ENCODE measurements around the gene OR52D1. TPM values are rescaled to one million over a fixed set of nuclear protein-coding genes. Genes with fewer than 3 reads are reported as not detected.

Gene OR52D1
- total RNA-seq (2021; fragmentation: NEBNext Ultra II Directional; extraction: Animal tissue kit (Norgen Biotek cat#: 25700)) = not detected in 2 replicates
- polyA plus RNA-seq (2011; rRNA removed) = not detected in 2 replicates
- polyA plus RNA-seq (2011; cell fraction: cytosol; rRNA removed) = not detected
- polyA plus RNA-seq (2011; cell fraction: nucleus; rRNA removed) = not detected
- polyA plus RNA-seq (2012, experiment 1 of 2) = not detected in 4 replicates
- polyA plus RNA-seq (2012, experiment 2 of 2) = not detected
- not detected for polyA plus RNA-seq (2013, experiment 1 of 2)
- not detected for polyA plus RNA-seq (2013, experiment 2 of 2)
- not detected in 2 replicates for polyA minus RNA-seq (2011; rRNA and poly(A)+ RNA removed)
- not detected for polyA minus RNA-seq (2011; cell fraction: cytosol; rRNA and poly(A)+ RNA removed)
- polyA minus RNA-seq (2011; cell fraction: nucleus; rRNA and poly(A)+ RNA removed) = not detected
- long read RNA-seq, experiment 1 = 0 reads
- long read RNA-seq, experiment 2 = 0 reads

DNA sequence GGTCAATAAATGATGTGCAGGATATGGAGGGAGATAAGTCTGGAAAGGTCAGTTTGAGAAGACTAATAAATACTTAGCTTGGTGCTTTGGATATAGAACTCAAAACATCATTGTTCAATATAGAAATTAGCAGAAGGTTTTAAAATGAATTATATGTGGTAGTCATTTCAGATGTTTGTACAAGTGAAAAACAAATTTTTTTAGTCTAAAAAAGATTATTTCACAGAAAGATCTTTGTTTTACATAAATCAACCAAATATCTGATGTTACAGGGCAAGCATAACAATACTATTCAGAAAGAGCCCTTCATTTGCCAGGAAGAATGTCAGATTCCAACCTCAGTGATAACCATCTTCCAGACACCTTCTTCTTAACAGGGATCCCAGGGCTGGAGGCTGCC lies at the start of gene OR52D1:
TSS of gene OR52D1 (plus strand) at position 301 of the 400 bp plus-strand sequence. CDS start at position 323, 22 bp downstream.
- H2BK120ac ChIP-seq (replicated peaks; ENCODE audit: low read depth, low read length) = no peak within 1 kb of the TSS
- POLR2A ChIA-PET (ENCODE audit: partially characterized antibody) = no interaction called here
- H3K23ac ChIP-seq (ENCODE audit: insufficient read length) = no peak within 1 kb of the TSS
- TF ChIP-seq, protein P1, sequence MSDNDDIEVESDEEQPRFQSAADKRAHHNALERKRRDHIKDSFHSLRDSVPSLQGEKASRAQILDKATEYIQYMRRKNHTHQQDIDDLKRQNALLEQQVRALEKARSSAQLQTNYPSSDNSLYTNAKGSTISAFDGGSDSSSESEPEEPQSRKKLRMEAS (IDR thresholded peaks at IDR 0.05) = no peak
- TF ChIP-seq TCF12 (IDR thresholded peaks at IDR 0.05; ENCODE audit: low read depth, low read length) = no peak
- TF ChIP-seq KDM1A (IDR thresholded peaks at IDR 0.05; ENCODE audit: borderline replicate concordance, low read length) = no peak
- TF ChIP-seq SP4 (IDR thresholded peaks at IDR 0.05; ENCODE audit: low read length) = no peak
- no peak for TF ChIP-seq KDM4A (IDR thresholded peaks at IDR 0.05; ENCODE audit: low read depth, low read length, severe bottlenecking)
- no peak for TF ChIP-seq BCL11A (IDR thresholded peaks at IDR 0.05; ENCODE audit: low read depth in 2 of 2, low read length in 2 of 2)
- no peak for TF ChIP-seq POLR2A (IDR thresholded peaks at IDR 0.05; ENCODE audit: control extremely low read depth in 1 of 2, low read depth in 2 of 2, low read length in 2 of 2)
- TF ChIP-seq RAD21 (IDR thresholded peaks at IDR 0.05 in 1 of 2, conservative IDR thresholded peaks at IDR 0.05 in 1 of 2; ENCODE audit: low read depth in 2 of 2, low read length in 2 of 2) = no peak
- TF ChIP-seq EGR1 (IDR thresholded peaks at IDR 0.05; ENCODE audit: borderline replicate concordance, low read depth, low read length) = no peak
- TF ChIP-seq CTBP2 (IDR thresholded peaks at IDR 0.05; ENCODE audit: borderline replicate concordance, insufficient read depth, insufficient read length, low read length) = no peak
- no peak for TF ChIP-seq RNF2 (IDR thresholded peaks at IDR 0.05; ENCODE audit: borderline replicate concordance, low read depth, low read length, missing control alignments, poor library complexity, severe bottlenecking)
- no peak within 1 kb of the TSS for H2AFZ ChIP-seq (ENCODE audit: low read length)
- no peak within 1 kb of the TSS for H3K27ac ChIP-seq (ENCODE audit: low read depth, low read length)
- no peak for FAIRE-seq
- H4K8ac ChIP-seq (ENCODE audit: extremely low read depth, insufficient read depth, low read length) = no peak within 1 kb of the TSS
- H3K23me2 ChIP-seq (ENCODE audit: low read depth, low read length) = peaks cover 2% of the 10 kb centered on the region; the same call in 1 of the 2 replicates
- H3K36me3 ChIP-seq (ENCODE audit: control insufficient read depth in 2 of 4, insufficient read depth in 4 of 4, low read length in 3 of 4) = no peaks in the 10 kb centered on the region
- CTCF ChIA-PET (ENCODE audit: partially characterized antibody) = no interaction called here
- no peak within 1 kb of the TSS for H3K14ac ChIP-seq (ENCODE audit: insufficient read length)
- no peak within 1 kb of the TSS; a peak in 1 of 7 replicates for H3K9ac ChIP-seq (replicated peaks in 1 of 4; ENCODE audit: extremely low read depth in 1 of 4, low read depth in 3 of 4, low read length in 3 of 4)
- H3K9me3 ChIP-seq (ENCODE audit: insufficient read depth in 2 of 2, low read depth in 1 of 2, low read length in 1 of 2) = no peaks in the 10 kb centered on the region
- H3K4me3 ChIP-seq (ENCODE audit: extremely low read depth in 1 of 4, insufficient read depth in 2 of 4, low read depth in 3 of 4, low read length in 4 of 4) = no peak within 1 kb of the TSS
- no peak within 1 kb of the TSS for H4K5ac ChIP-seq (ENCODE audit: insufficient read length, low read depth, low read length)
- H2BK15ac ChIP-seq (ENCODE audit: low read length) = no peak within 1 kb of the TSS
- H3K79me2 ChIP-seq (ENCODE audit: control insufficient read depth in 1 of 2, insufficient read depth in 2 of 2, low read length in 2 of 2) = no peaks in the 10 kb centered on the region
- no peak within 1 kb of the TSS for H2BK12ac ChIP-seq (ENCODE audit: low read depth, low read length)
- no peak for DNase-seq (ENCODE audit: low read depth in 1 of 2, low spot score in 2 of 2)
- H3K4me1 ChIP-seq (replicated peaks in 1 of 4; ENCODE audit: control insufficient read depth in 3 of 4, insufficient read depth in 4 of 4, low read length in 3 of 4) = no peaks in the 10 kb centered on the region
- H2AK5ac ChIP-seq (ENCODE audit: low read depth, low read length) = no peak within 1 kb of the TSS
- H3K18ac ChIP-seq (ENCODE audit: extremely low read depth, low read length) = no peak within 1 kb of the TSS
- no peaks in the 10 kb centered on the region for H4K20me1 ChIP-seq (replicated peaks in 1 of 2; ENCODE audit: control insufficient read depth in 1 of 2, insufficient read depth in 2 of 2, low read length in 2 of 2)
- H3K56ac ChIP-seq (replicated peaks; ENCODE audit: insufficient read length, low read depth, low read length) = no peak within 1 kb of the TSS
- H3K27me3 ChIP-seq (replicated peaks in 1 of 4; ENCODE audit: control insufficient read depth in 3 of 4, extremely low read depth in 1 of 4, insufficient read depth in 3 of 4, low read length in 3 of 4) = no peaks in the 10 kb centered on the region
- H2BK20ac ChIP-seq (ENCODE audit: low read length) = no peak within 1 kb of the TSS
- no peaks in the 10 kb centered on the region for H3K79me1 ChIP-seq (ENCODE audit: low read depth, low read length)
- no peak within 1 kb of the TSS for H4K91ac ChIP-seq (replicated peaks; ENCODE audit: insufficient read length, low read length)
- H3K4ac ChIP-seq (replicated peaks; ENCODE audit: insufficient read length, low read depth, low read length) = no peak within 1 kb of the TSS
- H3K4me2 ChIP-seq (ENCODE audit: insufficient read depth in 1 of 2, low read depth in 2 of 2, low read length in 2 of 2) = no peak within 1 kb of the TSS
- H2BK5ac ChIP-seq (ENCODE audit: low read depth, low read length) = no peak within 1 kb of the TSS
